IMR-90 (cell line): ENCODE data around the gene XPR1. TPM values are rescaled to one million over a fixed set of nuclear protein-coding genes. Genes with fewer than 3 reads are reported as not detected.

Source experiments
- ATAC-seq: fragments of 200-7000 bp; cut with Tn5 transposase; 2 replicates; pipeline ENCODE4 v1.9.1; 2020; ENCODE audit warnings: low read depth, mild to moderate bottlenecking, moderate library complexity
- BruUV-seq: library from RNA; stranded (reverse); fragments of 400-500 nt; replicated peaks from 2 replicates; lab custom pipeline; 2021; lab: Mats Ljungman, UMichigan
- CTCF ChIA-PET: fragments of 300-600 bp; formaldehyde crosslinking; extraction: SDS; loops from one replicate; lab custom pipeline; 2021; ENCODE audit warnings: antibody characterized with exemption; lab: Yijun Ruan, JAX
- POLR2A ChIA-PET: fragments of 300-600 bp; sonication (Branson Sonifier 250); formaldehyde crosslinking; loops from one replicate; lab custom pipeline; 2022; ENCODE audit warnings: antibody characterized with exemption; ENCODE audit not compliant: unreplicated experiment; lab: Charles Lee
- DNase-seq: peaks from one replicate; pipeline ENCODE4 v3.0.0; 2013
- H2AFZ ChIP-seq: replicated peaks from 2 replicates; pipeline ENCODE3; 2013; ENCODE audit warnings: low read length, mild to moderate bottlenecking; ENCODE audit not compliant: poor library complexity
- H2AK5ac ChIP-seq: 2 replicates; pipeline ENCODE4 v1.6.1; 2013; ENCODE audit warnings: low read depth, low read length, inconsistent platforms
- H2AK9ac ChIP-seq: replicated peaks from 2 replicates; pipeline ENCODE3; 2013; ENCODE audit warnings: mild to moderate bottlenecking, low read depth, low read length, moderate library complexity; ENCODE audit not compliant: poor library complexity
- H2BK120ac ChIP-seq: 2 replicates; pipeline ENCODE4 v1.6.1; 2013; ENCODE audit warnings: low read depth, low read length, inconsistent platforms
- H2BK15ac ChIP-seq: 3 replicates; pipeline ENCODE4 v1.6.1; 2013; ENCODE audit warnings: low read depth, low read length, inconsistent platforms
- H2BK20ac ChIP-seq: 2 replicates; pipeline ENCODE4 v1.6.1; 2013; ENCODE audit warnings: low read depth, mild to moderate bottlenecking, inconsistent platforms, low read length, moderate library complexity
- H2BK5ac ChIP-seq: 2 replicates; pipeline ENCODE4 v1.6.1; 2013; ENCODE audit warnings: mild to moderate bottlenecking, low read depth, low read length, inconsistent platforms; ENCODE audit not compliant: poor library complexity, severe bottlenecking
- H3K14ac ChIP-seq: replicated peaks from 2 replicates; pipeline ENCODE4 v1.6.1; 2013; ENCODE audit warnings: low read depth, low read length, inconsistent platforms
- H3K18ac ChIP-seq: 2 replicates; pipeline ENCODE4 v1.6.1; 2013; ENCODE audit warnings: low read depth, low read length, control low read depth
- H3K23ac ChIP-seq: 2 replicates; pipeline ENCODE4 v1.6.1; 2013; ENCODE audit warnings: low read depth, low read length, inconsistent platforms
- H3K27ac ChIP-seq: 2 replicates; pipeline ENCODE4 v1.5.1; 2013; ENCODE audit warnings: mild to moderate bottlenecking, control low read depth, low read length; ENCODE audit not compliant: insufficient read depth
- H3K27me3 ChIP-seq: 2 replicates; pipeline ENCODE4 v1.6.1; 2013; ENCODE audit warnings: low read length; ENCODE audit not compliant: control insufficient read depth, insufficient read depth
- H3K36me3 ChIP-seq: 2 replicates; pipeline ENCODE4 v1.6.1; 2013; ENCODE audit warnings: low read length, mixed read lengths; ENCODE audit not compliant: control insufficient read depth, insufficient read depth
- H3K4ac ChIP-seq: 2 replicates; pipeline ENCODE4 v1.6.1; 2013; ENCODE audit warnings: low read depth, low read length, inconsistent platforms
- H3K4me1 ChIP-seq: 2 replicates; pipeline ENCODE4 v1.6.1; 2013; ENCODE audit warnings: low read length, mixed read lengths; ENCODE audit not compliant: control insufficient read depth, insufficient read depth
- H3K4me2 ChIP-seq: 2 replicates; pipeline ENCODE4 v1.6.1; 2013; ENCODE audit warnings: low read depth, mild to moderate bottlenecking, control low read depth, low read length, moderate library complexity
- H3K4me3 ChIP-seq: 2 replicates; pipeline ENCODE4 v1.5.1; 2013; ENCODE audit warnings: low read depth, mild to moderate bottlenecking, control low read depth, low read length, moderate library complexity; ENCODE audit not compliant: insufficient read depth
- H3K56ac ChIP-seq: 2 replicates; pipeline ENCODE4 v1.6.1; 2013; ENCODE audit warnings: low read length, inconsistent platforms; ENCODE audit not compliant: insufficient read depth; ENCODE audit errors: extremely low read depth
- H3K79me1 ChIP-seq, 2 experiments: 2 replicates each; pipeline ENCODE4 v1.6.1; 2013; ENCODE audit warnings: low read length in 2 of 2, inconsistent platforms in 1 of 2, low read depth in 1 of 2
- H3K9ac ChIP-seq: 2 replicates; pipeline ENCODE4 v1.6.1; 2013; ENCODE audit warnings: low read depth, low read length, control low read depth
- H3K9me1 ChIP-seq: 2 replicates; pipeline ENCODE4 v1.6.1; 2013; ENCODE audit warnings: low read length, inconsistent platforms; ENCODE audit not compliant: insufficient read depth
- H3K9me3 ChIP-seq: 2 replicates; pipeline ENCODE4 v1.6.1; 2013; ENCODE audit warnings: low read length; ENCODE audit not compliant: control insufficient read depth, insufficient read depth
- H4K20me1 ChIP-seq: 2 replicates; pipeline ENCODE4 v1.6.1; 2013; ENCODE audit warnings: low read length, inconsistent platforms; ENCODE audit not compliant: insufficient read depth
- H4K5ac ChIP-seq: 2 replicates; pipeline ENCODE4 v1.6.1; 2013; ENCODE audit warnings: mild to moderate bottlenecking, low read depth, low read length, control low read depth
- H4K8ac ChIP-seq, 2 experiments: 2 replicates each; pipeline ENCODE4 v1.6.1; 2013; ENCODE audit warnings: low read depth in 2 of 2, low read length in 2 of 2, control low read depth in 1 of 2, inconsistent platforms in 1 of 2
- H4K91ac ChIP-seq: 2 replicates; pipeline ENCODE4 v1.6.1; 2013; ENCODE audit warnings: low read depth, low read length, inconsistent platforms; ENCODE audit not compliant: insufficient read depth
- CEBPB ChIP-seq: IDR thresholded peaks from 2 replicates; pipeline ENCODE4 v1.6.1; 2012; ENCODE audit warnings: low read depth, low read length, improper control_type of control experiment
- MAFK ChIP-seq: IDR thresholded peaks from 2 replicates; pipeline ENCODE4 v1.6.1; 2012; ENCODE audit warnings: low read depth, low read length, improper control_type of control experiment
- MXI1 ChIP-seq: IDR thresholded peaks from 2 replicates; pipeline ENCODE4 v1.6.1; 2012; ENCODE audit warnings: low read depth, mild to moderate bottlenecking, low read length, moderate library complexity, borderline replicate concordance
- RAD21 ChIP-seq: IDR thresholded peaks from 2 replicates; pipeline ENCODE4 v1.6.1; 2012; ENCODE audit warnings: low read length, improper control_type of control experiment
- RFX5 ChIP-seq: IDR thresholded peaks from 2 replicates; pipeline ENCODE4 v1.8.0; 2012; ENCODE audit warnings: low read depth, mild to moderate bottlenecking, low read length, moderate library complexity
- SMC3 ChIP-seq: fragments of 150-350 bp; IDR thresholded peaks from 2 replicates; pipeline ENCODE4 v1.6.1; 2016; ENCODE audit warnings: low read depth, mild to moderate bottlenecking, antibody characterized with exemption, low read length, moderate library complexity
- whole genome bisulfite sequencing, 2 experiments: methylation state at CpG; one replicate each; pipeline versions ENCODE4 v1.1.5 to v1.1.7; 2013; ENCODE audit warnings: missing lambda C conversion rate in 2 of 2; ENCODE audit not compliant: insufficient read length in 1 of 2; ENCODE audit errors: extremely low coverage in 2 of 2; 5-methylcytosine and 5-hydroxymethylcytosine counted together
- dilution Hi-C: fragments of 300-500 bp; cut with HindIII; formaldehyde crosslinking; loops from one replicate; pipeline ENCODE4 v1.14.3; 2018; ENCODE audit warnings: low sequenced_read_pairs; ENCODE audit not compliant: unreplicated experiment
- in situ Hi-C: fragments of 300-500 bp; cut with MboI; formaldehyde crosslinking; loops from 3 replicates; pipeline ENCODE4 v1.14.3; 2019; ENCODE audit warnings: low sequenced_read_pairs, inconsistent platforms, mixed read lengths
- intact Hi-C: fragments of 100-400 bp; cut with micrococcal nuclease; formaldehyde crosslinking; loops from 2 replicates; pipeline ENCODE4 v1.10.0; 2022
- polyA plus RNA-seq, 3 experiments: library from polyadenylated mRNA; depleted of rRNA; stranded (reverse); fragments of >200 nt; gene quantifications; 2 replicates each; pipeline ENCODE4 v1.2.3, GENCODE V29; 2012; ENCODE audit warnings: low replicate concordance in 1 of 3
- total RNA-seq: library from RNA; depleted of rRNA; stranded (reverse); fragments of >200 nt; gene quantifications from 2 replicates; pipeline ENCODE4 v1.2.3, GENCODE V29; 2012
- TF ChIP-seq, protein P1 (sequence below): fragments of 150-350 bp; IDR thresholded peaks from 2 replicates; pipeline ENCODE4 v1.6.1; 2016; ENCODE audit warnings: low read depth, mild to moderate bottlenecking, low read length, moderate library complexity, borderline replicate concordance
- TF ChIP-seq, protein P2 (sequence below): fragments of 150-350 bp; IDR thresholded peaks from 2 replicates; pipeline ENCODE4 v1.6.1; 2017; ENCODE audit warnings: mild to moderate bottlenecking, antibody characterized with exemption, low read length, low read depth

Gene XPR1
- total and polyA plus RNA-seq, 2 of the 4 experiments (the other 2 are of a cell fraction) = 11.8 to 25.1 TPM

DNA sequence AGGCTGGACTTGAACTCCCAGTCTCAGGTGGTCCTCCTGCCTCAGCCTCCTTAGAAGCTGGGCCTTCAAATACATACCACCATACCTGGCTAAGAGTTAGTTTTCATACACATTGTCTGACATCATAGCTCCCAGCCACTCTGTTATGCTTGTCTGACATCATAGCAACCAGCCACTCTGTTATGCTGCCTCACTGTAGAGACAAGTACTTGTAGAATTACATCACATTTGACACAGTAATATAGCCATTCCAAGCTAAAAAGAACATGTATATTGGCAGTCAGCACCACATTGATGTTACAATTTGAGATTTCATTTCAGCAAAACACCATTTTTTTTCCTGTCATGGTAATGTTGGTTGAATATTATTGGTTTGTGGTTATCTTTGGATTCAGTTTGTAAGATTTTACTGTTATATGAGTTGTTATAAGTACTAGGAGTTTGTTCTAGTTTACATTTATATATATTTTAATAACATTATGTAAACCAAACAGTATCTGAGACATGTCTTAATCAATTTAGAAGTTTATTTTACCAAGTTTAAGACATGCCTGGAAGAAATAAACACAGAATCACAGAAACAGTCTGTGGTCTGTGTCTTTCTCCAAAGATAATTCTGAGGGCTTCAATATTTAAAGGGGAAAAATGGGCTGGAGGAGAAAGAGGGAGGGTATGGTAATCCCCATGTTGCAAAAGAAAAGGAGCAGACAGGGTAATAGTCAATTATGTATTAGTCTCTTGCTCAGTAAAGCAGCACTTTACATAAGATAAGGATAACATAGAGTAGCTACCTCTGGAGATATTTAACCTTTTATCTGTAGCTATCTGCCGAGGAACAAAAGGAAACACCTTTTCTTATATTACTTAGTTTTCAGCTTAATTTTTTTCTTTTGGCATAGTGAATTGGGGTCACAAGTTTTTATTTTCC lies 43.0 kb downstream of the XPR1 start:
- Histone ChIP-seq H3K4me3 (no peak overlapping the region), H3K4me2 (no peak overlapping the region), H4K8ac (no peak overlapping the region), H2BK120ac (no peak overlapping the region), H3K18ac (no peak overlapping the region), H3K27me3 (no peaks in the 10 kb centered on the region), H2BK5ac (peak overlapping the region; percentile 20), H2AFZ (no peak overlapping the region), H3K4me1 (peaks cover 4% of the 10 kb centered on the region), H2AK5ac (no peak overlapping the region; the same call in 1 of the 2 replicates), H4K20me1 (peaks cover 11% of the 10 kb centered on the region), H2AK9ac (no peak overlapping the region), H3K9me1 (peaks cover 8% of the 10 kb centered on the region), H3K27ac (peak overlapping the region; percentile 65; the same call in 1 of the 2 replicates), H4K91ac (no peak overlapping the region), H3K23ac (0 out of 2 replicates have a peak overlapping the region, but pooled peaks have one; percentile 4), H2BK20ac (no peak overlapping the region), H3K79me1 (peaks cover 38 to 42% of the 10 kb centered on the region in 2 experiments), H3K36me3 (no peaks in the 10 kb centered on the region), H3K14ac (no peak overlapping the region), H4K5ac (no peak overlapping the region), H3K9me3 (peaks cover 3% of the 10 kb centered on the region; the same call in 1 of the 2 replicates), H3K4ac (no peak overlapping the region), H3K56ac (no peak overlapping the region), H2BK15ac (no peak overlapping the region), H3K9ac (no peak overlapping the region)
- intact Hi-C loops = no loop called here
- DNase-seq (peak; percentile 79), ATAC-seq (peak; percentile 71)
- WGBS, 2 experiments = no CpG with 5 or more reads among the region's 1 CpG
- dilution Hi-C loops = no loop called here
- BruUV-seq = no TSS peak
- TF ChIP-seq, protein P1, sequence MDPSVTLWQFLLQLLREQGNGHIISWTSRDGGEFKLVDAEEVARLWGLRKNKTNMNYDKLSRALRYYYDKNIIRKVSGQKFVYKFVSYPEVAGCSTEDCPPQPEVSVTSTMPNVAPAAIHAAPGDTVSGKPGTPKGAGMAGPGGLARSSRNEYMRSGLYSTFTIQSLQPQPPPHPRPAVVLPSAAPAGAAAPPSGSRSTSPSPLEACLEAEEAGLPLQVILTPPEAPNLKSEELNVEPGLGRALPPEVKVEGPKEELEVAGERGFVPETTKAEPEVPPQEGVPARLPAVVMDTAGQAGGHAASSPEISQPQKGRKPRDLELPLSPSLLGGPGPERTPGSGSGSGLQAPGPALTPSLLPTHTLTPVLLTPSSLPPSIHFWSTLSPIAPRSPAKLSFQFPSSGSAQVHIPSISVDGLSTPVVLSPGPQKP = no peak
- TF ChIP-seq RAD21 (no peak), CEBPB (no peak), MAFK (no peak), SMC3 (no peak), RFX5 (no peak), MXI1 (no peak)
- TF ChIP-seq, protein P2, sequence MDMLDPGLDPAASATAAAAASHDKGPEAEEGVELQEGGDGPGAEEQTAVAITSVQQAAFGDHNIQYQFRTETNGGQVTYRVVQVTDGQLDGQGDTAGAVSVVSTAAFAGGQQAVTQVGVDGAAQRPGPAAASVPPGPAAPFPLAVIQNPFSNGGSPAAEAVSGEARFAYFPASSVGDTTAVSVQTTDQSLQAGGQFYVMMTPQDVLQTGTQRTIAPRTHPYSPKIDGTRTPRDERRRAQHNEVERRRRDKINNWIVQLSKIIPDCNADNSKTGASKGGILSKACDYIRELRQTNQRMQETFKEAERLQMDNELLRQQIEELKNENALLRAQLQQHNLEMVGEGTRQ = no peak
- ChIA-PET POLR2A (no interaction called here), CTCF (no interaction called here)
- in situ Hi-C loops = no loop called here
